ENCODE measurements around the gene FAM234B. TPM values are rescaled to one million over a fixed set of nuclear protein-coding genes. Genes with fewer than 3 reads are reported as not detected.

The FAM234B gene
- total RNA-seq, 3 donors from 2014 or later (not counting 1 experiment from before 2014, with no cell fraction given), result 5.5 to 8.7 (median 6.6) TPM

DNA sequence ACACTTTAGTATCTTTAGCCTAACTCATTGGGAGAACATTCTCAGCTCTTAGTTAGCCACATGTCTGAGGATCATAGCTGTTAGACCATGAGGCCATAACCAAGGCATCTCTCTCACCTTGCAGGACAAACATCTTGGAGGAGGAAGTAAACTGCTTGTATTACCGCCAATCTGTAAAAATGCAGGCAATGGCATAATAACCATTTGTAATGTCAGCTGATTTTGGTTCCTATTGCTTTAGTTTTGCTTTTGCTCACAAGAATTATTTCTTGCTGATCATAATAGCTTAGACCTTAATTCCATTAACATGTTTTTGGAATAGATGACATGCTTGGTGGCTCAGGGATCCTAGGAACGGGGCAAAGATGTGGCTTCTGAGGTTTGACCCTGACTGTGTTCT, 75.6 kb downstream of the FAM234B start:
- ATAC-seq, result no peak
- Mint-ChIP-seq H3K4me3 (no peak overlapping the region), H3K27ac (no peak overlapping the region), H3K4me1 (no peaks in the 10 kb centered on the region), H3K36me3 (no peaks in the 10 kb centered on the region), H3K27me3 (ENCODE audit: low read depth in 2 of 2) (peaks cover 5 to 25% of the 10 kb centered on the region in 2 donors), H3K9me3 (no peaks in the 10 kb centered on the region)
- Histone ChIP-seq H3K4me1 (ENCODE audit: control insufficient read depth, insufficient read depth, low read length) (no peaks in the 10 kb centered on the region), H3K27ac (ENCODE audit: low read length) (no peak overlapping the region), H3K36me3 (ENCODE audit: control insufficient read depth, insufficient read depth, low read length) (no peaks in the 10 kb centered on the region), H3K9me3 (ENCODE audit: control insufficient read depth, insufficient read depth, low read length) (no peaks in the 10 kb centered on the region), H3K4me3 (ENCODE audit: low read length) (no peak overlapping the region), H3K27me3 (ENCODE audit: control insufficient read depth, insufficient read depth, low read length) (no peaks in the 10 kb centered on the region)
- whole genome bisulfite sequencing (ENCODE audit: insufficient coverage), result 84% methylated on average over 2 of the region's 2 CpGs
- TF ChIP-seq, protein P1, sequence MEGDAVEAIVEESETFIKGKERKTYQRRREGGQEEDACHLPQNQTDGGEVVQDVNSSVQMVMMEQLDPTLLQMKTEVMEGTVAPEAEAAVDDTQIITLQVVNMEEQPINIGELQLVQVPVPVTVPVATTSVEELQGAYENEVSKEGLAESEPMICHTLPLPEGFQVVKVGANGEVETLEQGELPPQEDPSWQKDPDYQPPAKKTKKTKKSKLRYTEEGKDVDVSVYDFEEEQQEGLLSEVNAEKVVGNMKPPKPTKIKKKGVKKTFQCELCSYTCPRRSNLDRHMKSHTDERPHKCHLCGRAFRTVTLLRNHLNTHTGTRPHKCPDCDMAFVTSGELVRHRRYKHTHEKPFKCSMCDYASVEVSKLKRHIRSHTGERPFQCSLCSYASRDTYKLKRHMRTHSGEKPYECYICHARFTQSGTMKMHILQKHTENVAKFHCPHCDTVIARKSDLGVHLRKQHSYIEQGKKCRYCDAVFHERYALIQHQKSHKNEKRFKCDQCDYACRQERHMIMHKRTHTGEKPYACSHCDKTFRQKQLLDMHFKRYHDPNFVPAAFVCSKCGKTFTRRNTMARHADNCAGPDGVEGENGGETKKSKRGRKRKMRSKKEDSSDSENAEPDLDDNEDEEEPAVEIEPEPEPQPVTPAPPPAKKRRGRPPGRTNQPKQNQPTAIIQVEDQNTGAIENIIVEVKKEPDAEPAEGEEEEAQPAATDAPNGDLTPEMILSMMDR (IDR thresholded peaks at IDR 0.05), result no peak
- intact Hi-C loops (cut with micrococcal nuclease), result no loop called here
- no peak for DNase-seq

DNA sequence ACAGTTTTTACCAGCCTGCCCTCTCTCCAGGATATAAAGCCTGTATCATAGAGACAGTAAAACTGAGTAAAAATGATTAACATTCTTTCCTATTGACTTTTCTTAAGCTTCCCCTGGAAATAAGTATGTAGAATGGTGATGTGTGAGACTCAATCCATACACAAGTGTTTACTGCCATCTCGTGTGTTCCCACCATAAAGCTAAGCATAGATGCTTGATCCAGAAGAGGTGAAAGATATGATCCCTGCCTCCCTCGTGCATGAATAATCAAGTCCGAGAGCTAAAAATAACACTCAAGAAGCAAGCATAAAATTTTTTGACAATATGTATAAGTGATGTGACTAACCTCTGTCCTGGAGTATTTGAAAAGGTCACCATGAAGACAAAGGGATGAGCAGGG, 76.2 kb downstream of the FAM234B start:
- ATAC-seq, result no peak
- TF ChIP-seq, protein P1 (IDR thresholded peaks at IDR 0.05), result no peak
- Histone ChIP-seq H3K4me1 (ENCODE audit: control insufficient read depth, insufficient read depth, low read length) (no peaks in the 10 kb centered on the region), H3K27ac (ENCODE audit: low read length) (no peak overlapping the region), H3K4me3 (ENCODE audit: low read length) (no peak overlapping the region), H3K9me3 (ENCODE audit: control insufficient read depth, insufficient read depth, low read length) (no peaks in the 10 kb centered on the region), H3K36me3 (ENCODE audit: control insufficient read depth, insufficient read depth, low read length) (no peaks in the 10 kb centered on the region), H3K27me3 (ENCODE audit: control insufficient read depth, insufficient read depth, low read length) (no peaks in the 10 kb centered on the region)
- no peak overlapping the region for H3K27ac Mint-ChIP-seq
- WGBS (ENCODE audit: insufficient coverage), result 85% methylated on average over 3 of the region's 3 CpGs
- no peaks in the 10 kb centered on the region for H3K9me3 Mint-ChIP-seq
- no peak overlapping the region for H3K4me3 Mint-ChIP-seq
- no peaks in the 10 kb centered on the region for H3K36me3 Mint-ChIP-seq
- H3K27me3 Mint-ChIP-seq (ENCODE audit: low read depth in 2 of 2), result peaks cover 7 to 31% of the 10 kb centered on the region in 2 donors
- no peak for DNase-seq
- intact Hi-C loops (cut with micrococcal nuclease), result no loop called here
- H3K4me1 Mint-ChIP-seq, result no peaks in the 10 kb centered on the region

DNA sequence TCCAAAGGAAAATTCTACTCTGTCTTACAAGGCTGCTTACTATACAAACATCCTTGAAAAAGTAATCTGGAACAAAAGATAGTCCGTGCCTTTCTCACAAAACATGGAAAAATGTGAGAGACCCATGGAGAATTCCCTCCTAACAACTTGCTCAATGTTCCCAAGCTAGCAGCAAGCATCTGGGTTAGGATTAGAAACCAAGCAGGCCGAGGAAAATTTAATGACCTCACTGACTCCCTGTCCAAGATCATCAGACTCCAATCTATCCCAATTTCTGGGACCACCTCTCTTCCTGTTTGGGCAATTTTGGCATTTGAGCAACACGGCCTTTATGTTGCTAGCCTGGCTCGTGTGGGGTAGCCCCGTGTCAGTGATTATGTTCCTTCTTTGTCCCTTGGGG, 77.4 kb downstream of the FAM234B start:
- Histone ChIP-seq H3K4me3 (ENCODE audit: low read length) (no peak overlapping the region), H3K36me3 (ENCODE audit: control insufficient read depth, insufficient read depth, low read length) (no peaks in the 10 kb centered on the region), H3K27ac (ENCODE audit: low read length) (no peak overlapping the region), H3K9me3 (ENCODE audit: control insufficient read depth, insufficient read depth, low read length) (no peaks in the 10 kb centered on the region), H3K27me3 (ENCODE audit: control insufficient read depth, insufficient read depth, low read length) (no peaks in the 10 kb centered on the region), H3K4me1 (ENCODE audit: control insufficient read depth, insufficient read depth, low read length) (no peaks in the 10 kb centered on the region)
- DNase-seq (no peak), ATAC-seq (no peak)
- intact Hi-C loops (cut with micrococcal nuclease), result no loop called here
- H3K27ac Mint-ChIP-seq, result no peak overlapping the region
- H3K4me3 Mint-ChIP-seq, result no peak overlapping the region
- WGBS (ENCODE audit: insufficient coverage), result 92% methylated on average over 5 of the region's 5 CpGs
- TF ChIP-seq, protein P1 (IDR thresholded peaks at IDR 0.05), result no peak
- H3K27me3 Mint-ChIP-seq (ENCODE audit: low read depth in 2 of 2), result peaks cover 4 to 25% of the 10 kb centered on the region in 2 donors
- no peaks in the 10 kb centered on the region for H3K4me1 Mint-ChIP-seq
- H3K36me3 Mint-ChIP-seq, result no peaks in the 10 kb centered on the region
- H3K9me3 Mint-ChIP-seq, result no peaks in the 10 kb centered on the region
